Epithelial cell of esophagus (primary cell): ENCODE results near the gene MAD2L1BP.
"Not testable (repeated sequence)": the region's sequence is repeated elsewhere in the genome, so short reads cannot be mapped to it uniquely, and the experiment has no call there.

Source experiments
- DNase-seq: peaks from one replicate; pipeline ENCODE4 v3.0.0; 2010; ENCODE audit warnings: low read depth
- H3K4me3 ChIP-seq: 2 replicates; pipeline ENCODE4 v1.5.1; 2011; ENCODE audit warnings: mild to moderate bottlenecking, low read length, control low read depth
- TF ChIP-seq, protein P1 (sequence below): IDR thresholded peaks from 2 replicates; pipeline ENCODE4 v1.5.1; 2011; ENCODE audit warnings: low read depth, mild to moderate bottlenecking, low read length, control low read depth, inconsistent platforms; ENCODE audit not compliant: insufficient read depth; ENCODE audit errors: missing control alignments

Gene MAD2L1BP

DNA sequence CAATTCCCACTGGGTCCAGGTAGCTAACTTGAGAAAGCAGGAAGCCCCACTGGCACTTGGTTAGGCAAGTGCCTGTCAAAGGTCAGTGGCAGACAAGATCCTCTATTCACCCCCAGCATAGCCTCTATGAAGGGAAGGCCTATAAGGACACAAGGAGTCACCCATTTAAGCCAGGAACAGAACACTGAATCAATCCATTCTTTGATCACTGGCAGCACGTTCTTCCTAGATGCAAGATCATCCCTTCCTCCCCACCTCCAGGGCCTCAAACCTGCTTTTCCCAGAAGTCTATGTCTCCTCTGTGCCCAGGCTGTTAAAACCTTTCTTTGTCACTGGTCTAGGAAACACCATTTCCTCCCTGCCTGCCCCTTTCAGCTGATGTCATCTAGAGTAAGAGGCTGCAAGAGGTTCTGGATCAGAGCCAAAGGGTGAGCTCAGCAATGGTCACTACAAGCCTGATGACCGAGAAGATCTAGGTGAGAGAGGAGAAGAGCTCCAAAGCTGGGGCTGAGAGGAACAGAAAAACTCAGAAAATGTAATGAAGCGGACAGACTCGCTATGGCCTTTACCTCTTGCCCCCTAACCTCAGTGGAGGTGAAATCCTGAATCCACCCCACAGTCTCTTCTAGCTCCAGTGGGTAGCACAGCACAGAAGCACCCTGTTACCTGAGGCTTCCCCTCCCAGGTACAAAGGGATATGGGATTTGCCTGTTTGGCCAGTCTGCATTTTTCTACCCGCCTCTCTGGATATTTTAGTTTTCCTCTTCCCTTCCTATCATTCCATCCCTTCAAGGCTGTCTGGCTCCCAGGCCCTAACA lies 8.4 kb upstream of the MAD2L1BP start:
- TF ChIP-seq, protein P1, sequence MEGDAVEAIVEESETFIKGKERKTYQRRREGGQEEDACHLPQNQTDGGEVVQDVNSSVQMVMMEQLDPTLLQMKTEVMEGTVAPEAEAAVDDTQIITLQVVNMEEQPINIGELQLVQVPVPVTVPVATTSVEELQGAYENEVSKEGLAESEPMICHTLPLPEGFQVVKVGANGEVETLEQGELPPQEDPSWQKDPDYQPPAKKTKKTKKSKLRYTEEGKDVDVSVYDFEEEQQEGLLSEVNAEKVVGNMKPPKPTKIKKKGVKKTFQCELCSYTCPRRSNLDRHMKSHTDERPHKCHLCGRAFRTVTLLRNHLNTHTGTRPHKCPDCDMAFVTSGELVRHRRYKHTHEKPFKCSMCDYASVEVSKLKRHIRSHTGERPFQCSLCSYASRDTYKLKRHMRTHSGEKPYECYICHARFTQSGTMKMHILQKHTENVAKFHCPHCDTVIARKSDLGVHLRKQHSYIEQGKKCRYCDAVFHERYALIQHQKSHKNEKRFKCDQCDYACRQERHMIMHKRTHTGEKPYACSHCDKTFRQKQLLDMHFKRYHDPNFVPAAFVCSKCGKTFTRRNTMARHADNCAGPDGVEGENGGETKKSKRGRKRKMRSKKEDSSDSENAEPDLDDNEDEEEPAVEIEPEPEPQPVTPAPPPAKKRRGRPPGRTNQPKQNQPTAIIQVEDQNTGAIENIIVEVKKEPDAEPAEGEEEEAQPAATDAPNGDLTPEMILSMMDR, result no peak
- no peak overlapping the region for H3K4me3 ChIP-seq
- peak; percentile 93 for DNase-seq

GRCh38 chr6:43628393-43629103 lies 7.1 kb upstream of the MAD2L1BP start:
- peak overlapping the region; percentile 82 for H3K4me3 ChIP-seq
- TF ChIP-seq, protein P1, result no peak
- DNase-seq, result peak; percentile 36

- peak; percentile 100 for DNase-seq
- H3K4me3 ChIP-seq, result peak within 1 kb of the TSS; percentile 82
- TF ChIP-seq, protein P1, result no peak
Observed at GRCh38 chr6:43629104-43629504, 6.5 kb upstream of the MAD2L1BP start, which contains the start of gene GTPBP2. GTPBP2 (minus strand) TSS chr6:43629264; CDS start chr6:43629162, 102 bp downstream.

DNA sequence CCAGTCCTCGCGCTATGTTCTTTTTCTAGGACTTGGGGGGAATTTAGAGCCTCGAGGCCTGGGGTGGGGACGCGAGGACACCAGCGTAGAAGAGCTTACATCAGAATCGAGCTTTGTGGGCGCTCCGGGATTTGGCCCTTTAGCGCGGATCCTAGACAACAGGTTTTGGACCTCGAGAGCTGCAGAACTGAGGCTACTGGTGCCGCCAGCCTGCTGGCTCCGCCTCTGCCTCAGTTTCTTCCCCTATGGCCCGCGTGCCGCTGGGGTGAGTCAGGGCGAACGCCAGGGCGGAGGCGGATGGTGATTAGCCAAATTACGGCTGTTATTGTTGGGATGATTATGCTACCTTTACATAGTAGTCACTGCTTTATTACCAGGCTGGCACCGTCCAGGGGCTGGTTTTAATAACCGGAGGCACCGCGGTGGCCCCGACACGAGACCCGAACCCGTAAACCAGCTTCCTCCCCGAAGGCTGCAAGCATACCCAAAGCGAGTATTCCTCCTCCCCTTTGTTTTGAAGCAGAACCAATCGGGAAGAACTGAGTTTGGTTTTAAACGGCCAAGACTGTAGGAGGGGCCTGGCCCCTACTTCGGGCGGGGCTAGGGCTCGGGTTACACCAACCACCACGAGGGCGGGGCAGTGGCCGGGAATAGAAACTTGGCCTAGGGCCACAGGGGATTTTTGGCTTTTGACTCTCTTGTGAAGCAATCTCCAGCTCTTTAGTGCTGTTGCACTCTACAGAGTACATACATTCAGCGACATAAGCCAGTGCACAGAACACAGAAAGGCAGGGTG lies 5.9 kb upstream of the MAD2L1BP start:
- TF ChIP-seq, protein P1, result no peak
- peak overlapping the region; percentile 82 for H3K4me3 ChIP-seq
- peak; percentile 98 for DNase-seq

GRCh38 chr6:43630980-43631619 lies 4.5 kb upstream of the MAD2L1BP start:
- no peak for DNase-seq
- TF ChIP-seq, protein P1, result no peak
- no peak overlapping the region for H3K4me3 ChIP-seq

- H3K4me3 ChIP-seq, DNase-seq: not testable (repeated sequence)
Observed at GRCh38 chr6:43633002-43633401, 2.6 kb upstream of the MAD2L1BP start.
